Activated CD8-positive, alpha-beta T cell treated with anti-CD3 and anti-CD28 coated beads for 36 hours (primary cell): ENCODE data around the gene KLF16. TPM values are rescaled to one million over a fixed set of nuclear protein-coding genes. Genes with fewer than 3 reads are reported as not detected.
A peak's percentile ranks its signal among the peaks of the same experiment; 100 is the strongest.

Source experiments
- ATAC-seq: fragments of 200-7000 bp; cut with Tn5 transposase; one replicate; pipeline ENCODE4 v1.10.0; 2021; ENCODE audit warnings: mild to moderate bottlenecking, moderate library complexity
- CTCF ChIA-PET: fragments of 350-600 bp; sonication (Branson Sonifier 250); formaldehyde crosslinking; loops from one replicate; lab custom pipeline; 2021; ENCODE audit warnings: antibody characterized with exemption; lab: Charles Lee
- POLR2A ChIA-PET: fragments of 350-600 bp; sonication (Branson Sonifier 250); formaldehyde crosslinking; loops from one replicate; lab custom pipeline; 2021; ENCODE audit warnings: antibody characterized with exemption; lab: Charles Lee
- DNase-seq: peaks from one replicate; pipeline ENCODE4 v3.0.0-alpha.2; 2020
- H3K27ac Mint-ChIP-seq: one replicate; pipeline ENCODE4 v1.8.0; 2021; ENCODE audit warnings: mild to moderate bottlenecking, mixed read lengths
- H3K27me3 Mint-ChIP-seq: one replicate; pipeline ENCODE4 v1.8.0; 2021; ENCODE audit warnings: mixed read lengths
- H3K36me3 Mint-ChIP-seq: one replicate; pipeline ENCODE4 v1.8.0; 2021; ENCODE audit warnings: low read depth, mixed read lengths
- H3K4me1 Mint-ChIP-seq: one replicate; pipeline ENCODE4 v1.8.0; 2021; ENCODE audit warnings: low read depth, mixed read lengths
- H3K4me3 Mint-ChIP-seq: one replicate; pipeline ENCODE4 v1.8.0; 2021; ENCODE audit warnings: mild to moderate bottlenecking, moderate library complexity, mixed read lengths
- H3K9me3 Mint-ChIP-seq: one replicate; pipeline ENCODE4 v1.8.0; 2021; ENCODE audit warnings: mixed read lengths
- intact Hi-C: fragments of 100-400 bp; cut with micrococcal nuclease; formaldehyde crosslinking; loops from one replicate; pipeline ENCODE4 v1.10.0; 2022
- total RNA-seq, 2 experiments: library from RNA; stranded (reverse); gene quantifications; one replicate each; pipeline ENCODE4 v1.2.3, GENCODE V29; 2021
- TF ChIP-seq, protein P1 (sequence below): fragments of 200-600 bp; IDR thresholded peaks from one replicate; pipeline ENCODE4 v1.8.0; 2022; ENCODE audit warnings: antibody characterized with exemption, mild to moderate bottlenecking

KLF16 gene
- total RNA-seq, 2 experiments from 2014 or later, result 25.6 to 27.7 TPM

DNA sequence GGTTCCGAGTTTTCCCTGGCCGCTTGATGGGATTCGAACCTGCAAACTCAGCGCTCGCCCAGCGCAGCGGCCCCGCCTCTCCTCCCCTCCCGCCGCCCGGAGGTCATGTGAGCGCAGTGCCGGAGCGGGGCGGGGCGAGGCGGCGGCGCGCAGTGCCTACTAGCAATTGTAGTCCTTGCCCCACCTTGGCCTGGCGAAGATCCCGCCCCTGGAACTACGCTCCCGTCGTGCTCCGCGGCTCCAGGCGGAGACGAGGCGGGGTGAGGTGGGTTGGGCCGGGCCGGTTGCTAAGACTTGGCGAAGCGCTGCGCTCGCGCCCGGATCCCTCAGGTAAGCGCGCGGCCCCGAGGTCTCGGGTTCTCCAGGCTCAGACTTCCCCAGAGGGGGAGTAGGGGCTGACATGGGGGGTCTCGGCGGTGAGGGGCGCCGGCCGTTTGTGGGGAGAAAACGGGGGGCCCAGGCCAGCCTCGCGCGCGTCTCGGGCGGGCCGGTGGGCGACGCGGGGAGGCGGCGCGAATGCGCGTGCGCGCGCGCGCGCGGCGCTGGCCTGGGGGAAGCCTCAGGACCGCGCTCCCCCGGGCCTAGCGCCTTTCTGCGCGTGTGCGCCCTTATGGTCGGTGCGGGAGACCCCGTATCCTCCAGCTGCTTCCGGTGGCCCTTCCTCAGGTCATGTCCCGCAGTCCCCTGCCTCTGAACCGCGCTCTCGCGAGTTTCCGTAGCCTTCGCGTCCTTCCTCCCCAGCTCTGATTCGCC is 41.9 kb upstream of the KLF16 start, which contains the start of the genes ADAT3 and SCAMP4:
TSS of gene ADAT3 (plus strand) at position 290 of the 753 bp plus-strand sequence. CDS start 6,649 bp downstream, outside the sequence.
TSS of gene SCAMP4 (plus strand) at position 290 of the 753 bp plus-strand sequence. CDS start 9,621 bp downstream, outside the sequence.
- ChIA-PET POLR2A (interaction anchor here (0.5 to 1.7 kb wide), 8 partner anchors 8 to 146 kb away, joined by 3 to 6 read pairs (median 4); partner anchors contain the start of gene MKNK2), CTCF (interaction anchor here (0.6 to 1.8 kb wide), 3 partner anchors 10 to 67 kb away, joined by 3 to 5 read pairs (median 3); no protein-coding TSS in a partner anchor)
- Mint-ChIP-seq H3K4me3 (peak within 1 kb of the TSS; percentile 87), H3K27me3 (no peaks in the 10 kb centered on the region), H3K36me3 (peaks cover 5% of the 10 kb centered on the region), H3K9me3 (no peaks in the 10 kb centered on the region), H3K27ac (peak within 1 kb of the TSS; percentile 90), H3K4me1 (peaks cover 50% of the 10 kb centered on the region)
- intact Hi-C loops, result no loop called here
- DNase-seq (peak; percentile 99), ATAC-seq (peak; percentile 98)
- TF ChIP-seq, protein P1, sequence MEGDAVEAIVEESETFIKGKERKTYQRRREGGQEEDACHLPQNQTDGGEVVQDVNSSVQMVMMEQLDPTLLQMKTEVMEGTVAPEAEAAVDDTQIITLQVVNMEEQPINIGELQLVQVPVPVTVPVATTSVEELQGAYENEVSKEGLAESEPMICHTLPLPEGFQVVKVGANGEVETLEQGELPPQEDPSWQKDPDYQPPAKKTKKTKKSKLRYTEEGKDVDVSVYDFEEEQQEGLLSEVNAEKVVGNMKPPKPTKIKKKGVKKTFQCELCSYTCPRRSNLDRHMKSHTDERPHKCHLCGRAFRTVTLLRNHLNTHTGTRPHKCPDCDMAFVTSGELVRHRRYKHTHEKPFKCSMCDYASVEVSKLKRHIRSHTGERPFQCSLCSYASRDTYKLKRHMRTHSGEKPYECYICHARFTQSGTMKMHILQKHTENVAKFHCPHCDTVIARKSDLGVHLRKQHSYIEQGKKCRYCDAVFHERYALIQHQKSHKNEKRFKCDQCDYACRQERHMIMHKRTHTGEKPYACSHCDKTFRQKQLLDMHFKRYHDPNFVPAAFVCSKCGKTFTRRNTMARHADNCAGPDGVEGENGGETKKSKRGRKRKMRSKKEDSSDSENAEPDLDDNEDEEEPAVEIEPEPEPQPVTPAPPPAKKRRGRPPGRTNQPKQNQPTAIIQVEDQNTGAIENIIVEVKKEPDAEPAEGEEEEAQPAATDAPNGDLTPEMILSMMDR, result no peak

DNA sequence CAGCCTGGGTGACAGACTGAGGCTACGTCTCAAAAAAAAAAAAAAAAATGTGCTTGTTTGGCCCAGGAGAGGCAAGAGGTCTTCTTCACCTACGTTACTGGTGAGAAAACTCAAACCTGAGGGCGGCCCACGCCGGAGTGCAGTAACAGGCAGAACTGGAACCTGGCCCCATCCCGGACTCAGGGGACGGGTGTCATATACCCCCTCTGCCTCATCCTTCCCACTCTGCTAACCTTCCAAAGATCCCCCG is 41.4 kb upstream of the KLF16 start:
- Mint-ChIP-seq H3K36me3 (peaks cover 5% of the 10 kb centered on the region), H3K27ac (peak overlapping the region; percentile 87), H3K4me3 (peak overlapping the region; percentile 87), H3K4me1 (peaks cover 45% of the 10 kb centered on the region), H3K27me3 (no peaks in the 10 kb centered on the region), H3K9me3 (no peaks in the 10 kb centered on the region)
- POLR2A ChIA-PET, result interaction anchor here (0.6 to 1.7 kb wide), 4 partner anchors 9 to 180 kb away, joined by 3 to 4 read pairs (median 4); no protein-coding TSS in a partner anchor
- TF ChIP-seq, protein P1, result no peak
- CTCF ChIA-PET, result interaction anchor here (0.6 to 1.8 kb wide), 3 partner anchors 9 to 66 kb away, joined by 3 to 5 read pairs (median 3); no protein-coding TSS in a partner anchor
- DNase-seq (no peak), ATAC-seq (no peak)
- intact Hi-C loops, result no loop called here

DNA sequence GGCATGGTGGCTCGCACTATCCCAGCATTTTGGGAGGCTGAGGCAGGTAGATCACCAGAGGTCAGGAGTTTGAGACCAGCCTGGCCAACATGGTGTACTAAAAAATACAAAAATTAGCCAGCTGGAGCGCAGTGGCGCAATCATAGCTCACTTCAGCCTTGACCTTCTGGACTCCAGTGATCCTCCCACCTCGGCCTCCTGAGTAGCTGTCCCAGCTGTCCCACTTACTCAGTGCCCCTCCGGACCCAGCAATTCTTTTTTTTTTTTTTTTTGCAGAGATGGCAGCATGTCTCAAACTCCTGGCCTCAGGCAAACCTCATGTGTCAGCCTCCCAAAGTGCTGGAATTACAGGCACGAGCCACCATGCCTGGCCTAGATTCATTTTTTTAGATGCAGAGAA is 39.5 kb upstream of the KLF16 start:
- Mint-ChIP-seq H3K27me3 (no peaks in the 10 kb centered on the region), H3K27ac (peak overlapping the region; percentile 64), H3K4me1 (peaks cover 28% of the 10 kb centered on the region), H3K36me3 (peaks cover 5% of the 10 kb centered on the region), H3K9me3 (no peaks in the 10 kb centered on the region), H3K4me3 (no peak overlapping the region)
- intact Hi-C loops, result no loop called here
- DNase-seq, result no peak
- CTCF ChIA-PET, result interaction anchor here (1.0 to 1.9 kb wide), 4 partner anchors 25 to 38 kb away, joined by 3 to 6 read pairs (median 4); no protein-coding TSS in a partner anchor
- no peak for ATAC-seq
- TF ChIP-seq, protein P1, result no peak
- POLR2A ChIA-PET, result no interaction called here

DNA sequence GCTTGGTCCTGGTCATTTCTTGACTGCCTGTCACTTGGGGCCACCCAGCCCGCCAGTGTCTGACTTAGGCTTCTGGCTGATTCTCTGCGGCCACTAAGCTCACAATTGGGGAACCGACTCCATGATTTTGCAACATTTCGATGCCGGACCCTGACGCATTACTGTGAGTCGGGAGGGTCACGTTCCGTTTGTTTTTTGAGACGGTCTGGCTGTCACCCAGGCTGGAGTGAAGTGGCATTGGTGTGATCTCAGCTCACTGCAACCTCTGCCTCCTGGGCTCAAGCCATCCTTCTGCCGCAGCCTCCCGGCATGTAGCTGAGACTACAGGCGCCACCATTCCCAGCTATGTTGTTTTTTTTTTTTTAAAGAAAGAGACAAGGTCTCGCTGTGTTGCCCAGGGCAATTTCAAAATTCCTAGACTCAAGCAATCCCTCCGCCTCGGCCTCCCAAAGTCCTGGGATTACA is 38.6 kb upstream of the KLF16 start:
- no peak overlapping the region for H3K4me3 Mint-ChIP-seq

More for the DNA sequence above, 38.6 kb upstream of the KLF16 start:
- ATAC-seq, result no peak
- DNase-seq, result no peak
- intact Hi-C loops, result no loop called here
- CTCF ChIA-PET, result interaction anchor here (1.4 to 1.6 kb wide), 2 partner anchors 26 to 37 kb away, joined by 3 to 6 read pairs; no protein-coding TSS in a partner anchor
- H3K27ac Mint-ChIP-seq, result no peak overlapping the region
- H3K36me3 Mint-ChIP-seq, result peaks cover 5% of the 10 kb centered on the region
- no peaks in the 10 kb centered on the region for H3K27me3 Mint-ChIP-seq
- no peaks in the 10 kb centered on the region for H3K9me3 Mint-ChIP-seq
- TF ChIP-seq, protein P1, result no peak
- POLR2A ChIA-PET, result no interaction called here
- H3K4me1 Mint-ChIP-seq, result peaks cover 32% of the 10 kb centered on the region
